GM19043 (cell line): Measurements from ENCODE around the gene SNX19.
"Not testable (repeated sequence)": the region's sequence is repeated elsewhere in the genome, so short reads cannot be mapped to it uniquely, and the experiment has no call there.

Source experiments
- ATAC-seq: cut with Tn5 transposase; IDR thresholded peaks from one replicate; pipeline ENCODE4 v1.9.1; 2021; ENCODE audit warnings: low read depth; ENCODE audit not compliant: unreplicated experiment

SNX19 gene

GRCh38 chr11:130874955-130875531 is 41.2 kb downstream of the SNX19 start:
- no peak for ATAC-seq

GRCh38 chr11:130874396-130874795 is 41.9 kb downstream of the SNX19 start:
- no peak for ATAC-seq

GRCh38 chr11:130873761-130874160 is 42.5 kb downstream of the SNX19 start:
- ATAC-seq: no peak

- no peak for ATAC-seq
Measured at GRCh38 chr11:130872981-130873380, 43.3 kb downstream of the SNX19 start.

GRCh38 chr11:130872513-130872912 is 43.8 kb downstream of the SNX19 start:
- ATAC-seq: no peak

GRCh38 chr11:130872102-130872501 is 44.2 kb downstream of the SNX19 start:
- no peak for ATAC-seq

- no peak for ATAC-seq
Measured at GRCh38 chr11:130871616-130872015, 44.7 kb downstream of the SNX19 start.

GRCh38 chr11:130868721-130869390 is 47.4 kb downstream of the SNX19 start:
- no peak for ATAC-seq

GRCh38 chr11:130868086-130868710 is 48.1 kb downstream of the SNX19 start:
- no peak for ATAC-seq

- no peak for ATAC-seq
Measured at GRCh38 chr11:130866831-130867230, 49.4 kb downstream of the SNX19 start.

- no peak for ATAC-seq
Measured at GRCh38 chr11:130865774-130866114, 50.5 kb downstream of the SNX19 start.

GRCh38 chr11:130865091-130865773 is 51.0 kb downstream of the SNX19 start:
- no peak for ATAC-seq

- ATAC-seq: peak; percentile 85
Measured at GRCh38 chr11:130861902-130862860, 54.1 kb downstream of the SNX19 start.

- ATAC-seq: no peak
Measured at GRCh38 chr11:130861283-130861682, 55.0 kb downstream of the SNX19 start.

- no peak for ATAC-seq
Measured at GRCh38 chr11:130859886-130860285, 56.4 kb downstream of the SNX19 start.

- no peak for ATAC-seq
Measured at GRCh38 chr11:130858215-130858614, 58.1 kb downstream of the SNX19 start.

GRCh38 chr11:130855707-130856106 is 60.6 kb downstream of the SNX19 start:
- ATAC-seq: not testable (repeated sequence)

- no peak for ATAC-seq
Measured at GRCh38 chr11:130854483-130854882, 61.8 kb downstream of the SNX19 start.

- no peak for ATAC-seq
Measured at GRCh38 chr11:130852589-130852988, 63.7 kb downstream of the SNX19 start.

GRCh38 chr11:130850185-130850944 is 65.9 kb downstream of the SNX19 start:
- ATAC-seq: no peak
